Measurements from ENCODE around the gene UBXN11.

The UBXN11 gene

GRCh38 chr1:26288311-26288941 lies 18.0 kb downstream of the UBXN11 start:
- FAIRE-seq, result peak; percentile 90
- TF ChIP-seq POLR2A (IDR thresholded peaks at IDR 0.05; ENCODE audit: low read depth, low read length) (no peak), POLR2AphosphoS5 (IDR thresholded peaks at IDR 0.05; ENCODE audit: low read depth, low read length) (0 out of 2 replicates have a peak, but pooled peaks have one; percentile 18)

GRCh38 chr1:26287811-26288210 lies 18.6 kb downstream of the UBXN11 start:
- no peak for TF ChIP-seq POLR2A (IDR thresholded peaks at IDR 0.05; ENCODE audit: low read depth, low read length)
- no peak for TF ChIP-seq TAF1 (IDR thresholded peaks at IDR 0.05; ENCODE audit: borderline replicate concordance, low read depth, low read length)
- no peak for TF ChIP-seq POLR2AphosphoS5 (IDR thresholded peaks at IDR 0.05; ENCODE audit: low read depth, low read length)
- FAIRE-seq, result no peak
- no peak for DNase-seq (ENCODE audit: insufficient read length)

More at GRCh38 chr1:26288311-26288941, 18.0 kb downstream of the UBXN11 start:
- DNase-seq (ENCODE audit: insufficient read length), result no peak

- no peak for TF ChIP-seq POLR2AphosphoS5 (IDR thresholded peaks at IDR 0.05; ENCODE audit: low read depth, low read length)
- TF ChIP-seq POLR2A (IDR thresholded peaks at IDR 0.05; ENCODE audit: low read depth, low read length), result 0 out of 2 replicates have a peak, but pooled peaks have one; percentile 57
- peak; percentile 71 for DNase-seq (ENCODE audit: insufficient read length)
- peak; percentile 82 for FAIRE-seq
Observed at GRCh38 chr1:26287033-26287711, 19.3 kb downstream of the UBXN11 start.

- TF ChIP-seq POLR2AphosphoS5 (IDR thresholded peaks at IDR 0.05; ENCODE audit: low read depth, low read length), result no peak
- no peak for TF ChIP-seq TAF1 (IDR thresholded peaks at IDR 0.05; ENCODE audit: borderline replicate concordance, low read depth, low read length)
- no peak for TF ChIP-seq POLR2A (IDR thresholded peaks at IDR 0.05; ENCODE audit: low read depth, low read length)
- DNase-seq (ENCODE audit: insufficient read length) (no peak), FAIRE-seq (no peak)
Observed at GRCh38 chr1:26286064-26286416, 20.4 kb downstream of the UBXN11 start.

- no peak for DNase-seq (ENCODE audit: insufficient read length)
- no peak for TF ChIP-seq TAF1 (IDR thresholded peaks at IDR 0.05; ENCODE audit: borderline replicate concordance, low read depth, low read length)
- no peak for TF ChIP-seq POLR2AphosphoS5 (IDR thresholded peaks at IDR 0.05; ENCODE audit: low read depth, low read length)
- no peak for TF ChIP-seq POLR2A (IDR thresholded peaks at IDR 0.05; ENCODE audit: low read depth, low read length)
- FAIRE-seq, result no peak
Observed at GRCh38 chr1:26285366-26286063, 20.9 kb downstream of the UBXN11 start.

GRCh38 chr1:26284597-26285347 lies 21.7 kb downstream of the UBXN11 start:
- FAIRE-seq (peak; percentile 77), DNase-seq (ENCODE audit: insufficient read length) (peak; percentile 72)
- TF ChIP-seq TAF1 (IDR thresholded peaks at IDR 0.05; ENCODE audit: borderline replicate concordance, low read depth, low read length), result no peak
- no peak for TF ChIP-seq POLR2A (IDR thresholded peaks at IDR 0.05; ENCODE audit: low read depth, low read length)
- TF ChIP-seq POLR2AphosphoS5 (IDR thresholded peaks at IDR 0.05; ENCODE audit: low read depth, low read length), result no peak

GRCh38 chr1:26283871-26284596 lies 22.4 kb downstream of the UBXN11 start:
- TF ChIP-seq POLR2AphosphoS5 (IDR thresholded peaks at IDR 0.05; ENCODE audit: low read depth, low read length) (no peak), POLR2A (IDR thresholded peaks at IDR 0.05; ENCODE audit: low read depth, low read length) (no peak), TAF1 (IDR thresholded peaks at IDR 0.05; ENCODE audit: borderline replicate concordance, low read depth, low read length) (no peak)
- DNase-seq (ENCODE audit: insufficient read length) (no peak), FAIRE-seq (no peak)

- no peak for FAIRE-seq
- TF ChIP-seq TAF1 (IDR thresholded peaks at IDR 0.05; ENCODE audit: borderline replicate concordance, low read depth, low read length), result no peak
- peak; percentile 37; the same call in 1 of the 2 replicates for TF ChIP-seq POLR2AphosphoS5 (IDR thresholded peaks at IDR 0.05; ENCODE audit: low read depth, low read length)
- no peak for DNase-seq (ENCODE audit: insufficient read length)
Observed at GRCh38 chr1:26283279-26283853, 23.1 kb downstream of the UBXN11 start.

- TF ChIP-seq TAF1 (IDR thresholded peaks at IDR 0.05; ENCODE audit: borderline replicate concordance, low read depth, low read length) (no peak), POLR2AphosphoS5 (IDR thresholded peaks at IDR 0.05; ENCODE audit: low read depth, low read length) (no peak), POLR2A (IDR thresholded peaks at IDR 0.05; ENCODE audit: low read depth, low read length) (no peak)
- FAIRE-seq (no peak), DNase-seq (ENCODE audit: insufficient read length) (no peak)
Observed at GRCh38 chr1:26282401-26282918, 24.0 kb downstream of the UBXN11 start.

GRCh38 chr1:26281971-26282370 lies 24.5 kb downstream of the UBXN11 start:
- FAIRE-seq (no peak), DNase-seq (ENCODE audit: insufficient read length) (no peak)
- no peak for TF ChIP-seq TAF1 (IDR thresholded peaks at IDR 0.05; ENCODE audit: borderline replicate concordance, low read depth, low read length)
- no peak for TF ChIP-seq POLR2AphosphoS5 (IDR thresholded peaks at IDR 0.05; ENCODE audit: low read depth, low read length)
- no peak for TF ChIP-seq POLR2A (IDR thresholded peaks at IDR 0.05; ENCODE audit: low read depth, low read length)

All from GM12892 (cell line).